HL-60 (cell line): ENCODE measurements around the gene AMER1.

Experiments used
- CTCF ChIP-seq: IDR thresholded peaks from one replicate; pipeline ENCODE4 v1.5.1; 2011; ENCODE audit warnings: low read length, control low read depth, inconsistent platforms; ENCODE audit not compliant: insufficient read depth
- GABPA ChIP-seq: IDR thresholded peaks from 2 replicates; pipeline ENCODE4 v1.6.1; 2012; ENCODE audit warnings: low read depth
- POLR2AphosphoS5 ChIP-seq: IDR thresholded peaks from 2 replicates; pipeline ENCODE4 v1.6.1; 2012; ENCODE audit warnings: low read depth
- REST ChIP-seq: IDR thresholded peaks from 2 replicates; pipeline ENCODE4 v1.6.1; 2012; ENCODE audit warnings: low read depth; ENCODE audit not compliant: insufficient replicate concordance

GRCh38 chrX:64206556-64207162 lies 1.2 kb upstream of the AMER1 start:
- no peak for TF ChIP-seq CTCF
- no peak for TF ChIP-seq POLR2AphosphoS5
- TF ChIP-seq REST = no peak
- TF ChIP-seq GABPA = no peak
